Stimulated activated memory B cell treated with anti-CD40 and anti-IgM and Interleukin-4, amounts not matched to agents 10 μg/mL and 1 μg/mL and 100 μg/mL, for 72 hours (primary cell): ENCODE results near the gene AWAT1.
A peak's percentile ranks its signal among the peaks of the same experiment; 100 is the strongest.
"Not testable (repeated sequence)": the region's sequence is repeated elsewhere in the genome, so short reads cannot be mapped to it uniquely, and the experiment has no call there.

Experiments used
- ATAC-seq: fragments of 150-1000 bp; cut with Tn5 transposase; 2 replicates; pipeline ENCODE4 v1.10.0; 2021
- H3K27ac Mint-ChIP-seq: one replicate; pipeline ENCODE4 v1.8.0; 2022; ENCODE audit warnings: mild to moderate bottlenecking, mixed read lengths
- H3K27me3 Mint-ChIP-seq: one replicate; pipeline ENCODE4 v1.8.0; 2022; ENCODE audit warnings: mixed read lengths
- H3K36me3 Mint-ChIP-seq: one replicate; pipeline ENCODE4 v1.8.0; 2022; ENCODE audit warnings: mixed read lengths
- H3K4me1 Mint-ChIP-seq: one replicate; pipeline ENCODE4 v1.8.0; 2022; ENCODE audit warnings: mixed read lengths
- H3K4me3 Mint-ChIP-seq: one replicate; pipeline ENCODE4 v1.8.0; 2022; ENCODE audit warnings: mild to moderate bottlenecking, moderate library complexity, mixed read lengths
- H3K9me3 Mint-ChIP-seq: one replicate; pipeline ENCODE4 v1.8.0; 2022; ENCODE audit warnings: mixed read lengths

The AWAT1 gene

GRCh38 chrX:70234355-70234754, at the start of gene AWAT1:
TSS of gene AWAT1 (plus strand) at chrX:70234655. CDS start at chrX:70234696, 41 bp downstream.
- no peaks in the 10 kb centered on the region for H3K36me3 Mint-ChIP-seq
- no peaks in the 10 kb centered on the region for H3K4me1 Mint-ChIP-seq
- no peaks in the 10 kb centered on the region for H3K9me3 Mint-ChIP-seq
- no peaks in the 10 kb centered on the region for H3K27me3 Mint-ChIP-seq
- H3K27ac Mint-ChIP-seq, result no peak within 1 kb of the TSS
- no peak within 1 kb of the TSS for H3K4me3 Mint-ChIP-seq
- no peak for ATAC-seq

GRCh38 chrX:70190225-70190624, 44.2 kb upstream of the AWAT1 start:
- peaks cover 9% of the 10 kb centered on the region for H3K9me3 Mint-ChIP-seq
- no peaks in the 10 kb centered on the region for H3K27me3 Mint-ChIP-seq
- H3K36me3 Mint-ChIP-seq, result peaks cover 10% of the 10 kb centered on the region
- no peak for ATAC-seq
- H3K4me3 Mint-ChIP-seq, result no peak overlapping the region
- no peak overlapping the region for H3K27ac Mint-ChIP-seq
- no peaks in the 10 kb centered on the region for H3K4me1 Mint-ChIP-seq

GRCh38 chrX:70196961-70197720, 37.3 kb upstream of the AWAT1 start:
- Mint-ChIP-seq H3K4me1 (peaks cover 6% of the 10 kb centered on the region), H3K27ac (no peak overlapping the region), H3K36me3 (no peaks in the 10 kb centered on the region), H3K27me3 (no peaks in the 10 kb centered on the region), H3K9me3 (no peaks in the 10 kb centered on the region), H3K4me3 (no peak overlapping the region)
- peak; percentile 53 for ATAC-seq

- no peaks in the 10 kb centered on the region for H3K9me3 Mint-ChIP-seq
- H3K36me3 Mint-ChIP-seq, result no peaks in the 10 kb centered on the region
- no peak for ATAC-seq
- peaks cover 6% of the 10 kb centered on the region for H3K4me1 Mint-ChIP-seq
- peaks cover 9% of the 10 kb centered on the region for H3K27me3 Mint-ChIP-seq
- no peak overlapping the region for H3K4me3 Mint-ChIP-seq
- no peak overlapping the region for H3K27ac Mint-ChIP-seq
These were observed 32.7 kb upstream of the AWAT1 start for GRCh38 chrX:70201732-70202131.

- no peaks in the 10 kb centered on the region for H3K36me3 Mint-ChIP-seq
- H3K27ac Mint-ChIP-seq, result no peak overlapping the region
- no peaks in the 10 kb centered on the region for H3K4me1 Mint-ChIP-seq
- no peaks in the 10 kb centered on the region for H3K9me3 Mint-ChIP-seq
- H3K4me3 Mint-ChIP-seq, result no peak overlapping the region
- no peak for ATAC-seq
- H3K27me3 Mint-ChIP-seq, result peaks cover 9% of the 10 kb centered on the region
These were observed 26.0 kb upstream of the AWAT1 start for GRCh38 chrX:70208479-70208878.

- H3K27me3 Mint-ChIP-seq, H3K9me3 Mint-ChIP-seq, H3K4me1 Mint-ChIP-seq: not testable (repeated sequence)
These were observed 24.9 kb upstream of the AWAT1 start for GRCh38 chrX:70209570-70209969.

GRCh38 chrX:70219938-70220764, 14.3 kb upstream of the AWAT1 start:
- Mint-ChIP-seq H3K9me3 (no peaks in the 10 kb centered on the region), H3K4me3 (no peak overlapping the region), H3K27ac (no peak overlapping the region), H3K36me3 (no peaks in the 10 kb centered on the region), H3K4me1 (no peaks in the 10 kb centered on the region), H3K27me3 (no peaks in the 10 kb centered on the region)
- ATAC-seq, result no peak

More at GRCh38 chrX:70209570-70209969, 24.9 kb upstream of the AWAT1 start:
- H3K4me3 Mint-ChIP-seq, ATAC-seq, H3K36me3 Mint-ChIP-seq, H3K27ac Mint-ChIP-seq: not testable (repeated sequence)

GRCh38 chrX:70226048-70226447, 8.4 kb upstream of the AWAT1 start:
- H3K4me1 Mint-ChIP-seq, result no peaks in the 10 kb centered on the region

GRCh38 chrX:70226687-70227086, 7.8 kb upstream of the AWAT1 start:
- no peak for ATAC-seq
- H3K4me3 Mint-ChIP-seq, result no peak overlapping the region
- H3K36me3 Mint-ChIP-seq, result no peaks in the 10 kb centered on the region
- H3K27ac Mint-ChIP-seq, result no peak overlapping the region
- H3K9me3 Mint-ChIP-seq, result no peaks in the 10 kb centered on the region
- H3K27me3 Mint-ChIP-seq, result no peaks in the 10 kb centered on the region
- no peaks in the 10 kb centered on the region for H3K4me1 Mint-ChIP-seq

More at GRCh38 chrX:70226048-70226447, 8.4 kb upstream of the AWAT1 start:
- H3K9me3 Mint-ChIP-seq, result no peaks in the 10 kb centered on the region
- no peak overlapping the region for H3K27ac Mint-ChIP-seq
- no peaks in the 10 kb centered on the region for H3K36me3 Mint-ChIP-seq
- H3K4me3 Mint-ChIP-seq, result no peak overlapping the region
- H3K27me3 Mint-ChIP-seq, result no peaks in the 10 kb centered on the region
- no peak for ATAC-seq

- Mint-ChIP-seq H3K4me3 (no peak overlapping the region), H3K36me3 (no peaks in the 10 kb centered on the region), H3K4me1 (no peaks in the 10 kb centered on the region), H3K9me3 (no peaks in the 10 kb centered on the region), H3K27me3 (no peaks in the 10 kb centered on the region), H3K27ac (no peak overlapping the region)
- ATAC-seq, result no peak
These were observed 2.8 kb upstream of the AWAT1 start for GRCh38 chrX:70231666-70232065.

GRCh38 chrX:70240751-70241150, 6.3 kb downstream of the AWAT1 start:
- no peaks in the 10 kb centered on the region for H3K27me3 Mint-ChIP-seq
- no peak for ATAC-seq
- H3K4me3 Mint-ChIP-seq, result no peak overlapping the region
- no peaks in the 10 kb centered on the region for H3K36me3 Mint-ChIP-seq
- no peaks in the 10 kb centered on the region for H3K9me3 Mint-ChIP-seq
- no peak overlapping the region for H3K27ac Mint-ChIP-seq
- H3K4me1 Mint-ChIP-seq, result no peaks in the 10 kb centered on the region

- Mint-ChIP-seq H3K4me1 (no peaks in the 10 kb centered on the region), H3K27ac (no peak overlapping the region), H3K27me3 (no peaks in the 10 kb centered on the region), H3K9me3 (no peaks in the 10 kb centered on the region), H3K4me3 (no peak overlapping the region), H3K36me3 (no peaks in the 10 kb centered on the region)
- ATAC-seq, result no peak
These were observed 7.0 kb downstream of the AWAT1 start for GRCh38 chrX:70241501-70241900.

- H3K9me3 Mint-ChIP-seq, H3K27me3 Mint-ChIP-seq, H3K4me1 Mint-ChIP-seq, ATAC-seq, H3K27ac Mint-ChIP-seq, H3K36me3 Mint-ChIP-seq, H3K4me3 Mint-ChIP-seq: not testable (repeated sequence)
These were observed 9.1 kb downstream of the AWAT1 start for GRCh38 chrX:70243601-70244000.

GRCh38 chrX:70244881-70245280, 10.4 kb downstream of the AWAT1 start:
- H3K4me1 Mint-ChIP-seq, result no peaks in the 10 kb centered on the region
- no peaks in the 10 kb centered on the region for H3K9me3 Mint-ChIP-seq
- no peak for ATAC-seq
- no peaks in the 10 kb centered on the region for H3K27me3 Mint-ChIP-seq
- H3K36me3 Mint-ChIP-seq, result no peaks in the 10 kb centered on the region
- H3K4me3 Mint-ChIP-seq, result no peak overlapping the region
- H3K27ac Mint-ChIP-seq, result no peak overlapping the region

- Mint-ChIP-seq H3K27me3 (no peaks in the 10 kb centered on the region), H3K4me1 (no peaks in the 10 kb centered on the region), H3K9me3 (no peaks in the 10 kb centered on the region), H3K27ac (no peak overlapping the region), H3K4me3 (no peak overlapping the region), H3K36me3 (no peaks in the 10 kb centered on the region)
- ATAC-seq, result no peak
These were observed 12.8 kb downstream of the AWAT1 start for GRCh38 chrX:70247252-70247651.

GRCh38 chrX:70252491-70252890, 18.0 kb downstream of the AWAT1 start:
- no peak overlapping the region for H3K4me3 Mint-ChIP-seq
- no peak overlapping the region for H3K27ac Mint-ChIP-seq
- H3K4me1 Mint-ChIP-seq, result no peaks in the 10 kb centered on the region
- no peaks in the 10 kb centered on the region for H3K27me3 Mint-ChIP-seq
- no peak for ATAC-seq
- H3K9me3 Mint-ChIP-seq, result no peaks in the 10 kb centered on the region
- H3K36me3 Mint-ChIP-seq, result peaks cover 14% of the 10 kb centered on the region
